GM21423 (cell line): ENCODE measurements around the gene PLA2G3.
"Not testable (repeated sequence)": the region's sequence is repeated elsewhere in the genome, so short reads cannot be mapped to it uniquely, and the experiment has no call there.

Experiments
- ATAC-seq: cut with Tn5 transposase; IDR thresholded peaks from one replicate; pipeline ENCODE4 v1.9.1; 2021; ENCODE audit warnings: mild to moderate bottlenecking, moderate library complexity; ENCODE audit not compliant: unreplicated experiment

The PLA2G3 gene

GRCh38 chr22:31124811-31125465 is 15.4 kb downstream of the PLA2G3 start:
- ATAC-seq, result no peak

- no peak for ATAC-seq
These were observed 16.0 kb downstream of the PLA2G3 start for GRCh38 chr22:31124290-31124689.

- no peak for ATAC-seq
These were observed 17.1 kb downstream of the PLA2G3 start for GRCh38 chr22:31123292-31123602.

GRCh38 chr22:31122532-31123291 is 17.6 kb downstream of the PLA2G3 start, which contains the start of gene INPP5J:
Gene INPP5J (plus strand): TSS chr22:31122966. CDS start chr22:31123015, 49 bp downstream.
- no peak for ATAC-seq

- ATAC-seq, result no peak
These were observed 18.1 kb downstream of the PLA2G3 start for GRCh38 chr22:31122196-31122531.

- ATAC-seq, result no peak
These were observed 18.9 kb downstream of the PLA2G3 start for GRCh38 chr22:31121403-31121802.

- ATAC-seq, result no peak
These were observed 19.7 kb downstream of the PLA2G3 start for GRCh38 chr22:31120642-31121041.

GRCh38 chr22:31120230-31120629 is 20.1 kb downstream of the PLA2G3 start:
- ATAC-seq, result no peak

GRCh38 chr22:31119026-31119717 is 21.1 kb downstream of the PLA2G3 start:
- no peak for ATAC-seq

GRCh38 chr22:31118046-31118820 is 22.1 kb downstream of the PLA2G3 start:
- no peak for ATAC-seq

- not testable (repeated sequence) for ATAC-seq
These were observed 27.7 kb downstream of the PLA2G3 start for GRCh38 chr22:31112547-31113091.

GRCh38 chr22:31107894-31108218 is 32.5 kb downstream of the PLA2G3 start:
- peak; percentile 15 for ATAC-seq

- ATAC-seq, result peak; percentile 88
These were observed 33.0 kb downstream of the PLA2G3 start, which contains the start of gene SELENOM for GRCh38 chr22:31107178-31107893. Gene SELENOM (minus strand): TSS chr22:31107568. CDS start chr22:31107505, 63 bp downstream.

- no peak for ATAC-seq
These were observed 33.6 kb downstream of the PLA2G3 start for GRCh38 chr22:31106731-31107177.

GRCh38 chr22:31106001-31106571 is 34.2 kb downstream of the PLA2G3 start:
- ATAC-seq, result no peak

GRCh38 chr22:31105282-31105929 is 34.9 kb downstream of the PLA2G3 start:
- ATAC-seq, result no peak

GRCh38 chr22:31104869-31105268 is 35.4 kb downstream of the PLA2G3 start:
- ATAC-seq, result no peak

GRCh38 chr22:31103899-31104694 is 36.2 kb downstream of the PLA2G3 start:
- ATAC-seq, result no peak

- no peak for ATAC-seq
These were observed 37.2 kb downstream of the PLA2G3 start for GRCh38 chr22:31103111-31103510.
